Esophagus muscularis mucosa (tissue), 2 donors: ENCODE measurements around the gene PLD5.

Source experiments
- EP300 ChIP-seq: sonication (generic); formaldehyde crosslinking; IDR thresholded peaks from one replicate; pipeline ENCODE4 v1.6.1; 2017; ENCODE audit warnings: antibody characterized with exemption
- POLR2A ChIP-seq: fragments of 450-650 bp; IDR thresholded peaks from one replicate; pipeline ENCODE4 v1.6.1; 2017; ENCODE audit warnings: antibody characterized with exemption, moderate library complexity, mild to moderate bottlenecking, low read depth

DNA sequence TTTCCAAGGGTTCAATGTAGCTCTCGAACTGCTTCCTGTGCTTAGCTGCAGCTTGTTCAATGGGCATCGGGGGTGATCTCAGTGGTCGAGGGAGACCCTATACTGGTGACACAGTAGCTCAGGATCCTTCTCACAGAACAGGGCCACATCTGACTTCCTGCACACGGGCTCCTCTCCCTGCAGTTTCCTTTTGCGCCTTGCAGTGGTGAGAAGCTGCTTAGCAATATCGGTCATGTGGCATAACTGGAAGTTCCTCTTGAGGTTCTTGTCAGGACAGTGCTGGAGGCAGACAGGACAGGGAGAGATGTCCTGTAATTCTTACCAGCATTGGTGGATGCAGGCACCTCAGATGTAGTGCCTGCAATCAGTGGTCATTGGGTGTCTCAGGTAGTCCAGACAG is 385.1 kb downstream of the PLD5 start:
- TF ChIP-seq EP300 (no peak), POLR2A (no peak)
